HepG2 (cell line): ENCODE results near the gene PAN3. TPM values are rescaled to one million over a fixed set of nuclear protein-coding genes. Genes with fewer than 3 reads are reported as not detected.

Experiments
- ATAC-seq: fragments of 200-7000 bp; cut with Tn5 transposase; 3 replicates; pipeline ENCODE4 v1.9.1; 2020; ENCODE audit warnings: mild to moderate bottlenecking, moderate library complexity
- BruUV-seq: library from RNA; stranded (reverse); fragments of 400-500 nt; replicated peaks from 2 replicates; lab custom pipeline; 2021; lab: Mats Ljungman, UMichigan
- CTCF ChIA-PET: fragments of 300-600 bp; formaldehyde crosslinking; extraction: SDS; loops from one replicate; lab custom pipeline; 2021; ENCODE audit warnings: low total read pairs, inconsistent platforms, low intra/inter-chr PET ratio; lab: Yijun Ruan, JAX
- POLR2A ChIA-PET: fragments of 350-600 bp; sonication (Branson Sonifier 250); formaldehyde crosslinking; loops from one replicate; lab custom pipeline; 2020; ENCODE audit warnings: antibody characterized with exemption, inconsistent platforms; lab: Yijun Ruan, JAX
- DNase-seq: peaks from one replicate; pipeline ENCODE4 v3.0.0-alpha.2; 2015; ENCODE audit warnings: low spot score
- FAIRE-seq: peaks from 3 replicates; lab custom pipeline; 2011; peaks lifted over from hg19 to GRCh38; lab: Jason Lieb, UNC
- H2AFZ ChIP-seq: one replicate; pipeline ENCODE4 v1.6.1; 2011; ENCODE audit warnings: low read length, inconsistent platforms
- H3K27ac ChIP-seq: fragments of 300-600 bp; 3 replicates; pipeline ENCODE4 v1.8.0; 2011; ENCODE audit warnings: mixed run types, mild to moderate bottlenecking, mixed read lengths, low read length, inconsistent platforms; ENCODE audit not compliant: insufficient read depth; ENCODE audit errors: extremely low read length
- H3K27me3 ChIP-seq, 2 experiments: fragments of 200-600 bp in 1 of 2; 2 replicates in 1 of 2; 3 replicates in 1 of 2; pipeline versions ENCODE4 v1.6.0 to v1.8.0; 2011; ENCODE audit warnings: low read length in 2 of 2, mild to moderate bottlenecking in 2 of 2, moderate library complexity in 2 of 2, inconsistent platforms in 1 of 2; ENCODE audit not compliant: insufficient read depth in 2 of 2, control insufficient read depth in 1 of 2
- H3K36me3 ChIP-seq, 2 experiments: fragments of 200-600 bp in 1 of 2; replicated peaks in 1 of 2; 2 replicates in 1 of 2; 3 replicates in 1 of 2; pipeline versions ENCODE4 v1.5.1 to v1.8.0; 2011; ENCODE audit warnings: low read length in 2 of 2, inconsistent platforms in 1 of 2; ENCODE audit not compliant: insufficient read depth in 2 of 2, control insufficient read depth in 1 of 2
- H3K4me1 ChIP-seq: 2 replicates; pipeline ENCODE4 v1.5.1; 2012; ENCODE audit warnings: low read length, inconsistent platforms; ENCODE audit not compliant: insufficient read depth
- H3K4me2 ChIP-seq: 2 replicates; pipeline ENCODE4 v1.6.0; 2011; ENCODE audit warnings: low read depth, low read length, inconsistent platforms
- H3K4me3 ChIP-seq, 3 experiments: fragments of 200-600 bp in 1 of 3; sonication (generic), shearing (Covaris generic) in 1 of 3; replicated peaks in 1 of 3; 2 replicates each; pipeline ENCODE4 v1.5.1; 2011 to 2016; ENCODE audit warnings: low read length in 3 of 3, inconsistent platforms in 2 of 3, low read depth in 2 of 3, mild to moderate bottlenecking in 2 of 3, control low read depth in 1 of 3, mixed read lengths in 1 of 3; ENCODE audit not compliant: insufficient read depth in 1 of 3
- H3K79me2 ChIP-seq: one replicate; pipeline ENCODE4 v1.6.1; 2011; ENCODE audit warnings: low read length, inconsistent platforms; ENCODE audit not compliant: insufficient read depth
- H3K9ac ChIP-seq: 2 replicates; pipeline ENCODE4 v1.6.0; 2011; ENCODE audit warnings: mild to moderate bottlenecking, low read depth, low read length, inconsistent platforms; ENCODE audit not compliant: insufficient read depth
- H3K9me3 ChIP-seq: 2 replicates; pipeline ENCODE4 v1.5.1; 2012; ENCODE audit warnings: mild to moderate bottlenecking, low read length
- H4K20me1 ChIP-seq: 2 replicates; pipeline ENCODE4 v1.6.0; 2011; ENCODE audit warnings: inconsistent platforms, mild to moderate bottlenecking, low read length, moderate library complexity; ENCODE audit not compliant: insufficient read depth
- NR2F1 ChIP-seq, 2 experiments: fragments of 450-650 bp in 1 of 2; formaldehyde crosslinking in 1 of 2; IDR thresholded peaks; 2 replicates each; pipeline versions ENCODE4 v1.5.0 to v1.6.1; 2016 to 2020; ENCODE audit warnings: mild to moderate bottlenecking in 1 of 2, missing compliant biosample characterization in 1 of 2, missing genetic modification reagents in 1 of 2, moderate library complexity in 1 of 2
- PAWR ChIP-seq: sonication (generic); formaldehyde crosslinking; IDR thresholded peaks from 2 replicates; pipeline ENCODE4 v1.4.0; 2020; ENCODE audit warnings: missing genetic modification reagents, mild to moderate bottlenecking, borderline replicate concordance
- SMAD9 ChIP-seq: sonication (generic); formaldehyde crosslinking; IDR thresholded peaks from 2 replicates; pipeline ENCODE4 v1.5.1; 2020; ENCODE audit warnings: mild to moderate bottlenecking, missing genetic modification reagents
- U2AF1 ChIP-seq: fragments of 200-400 bp; formaldehyde crosslinking; optimal IDR thresholded peaks from 2 replicates; pipeline ENCODE3; 2017; ENCODE audit warnings: mild to moderate bottlenecking, low read depth, low read length
- ZNF646 ChIP-seq: sonication (generic); formaldehyde crosslinking; IDR thresholded peaks from 2 replicates; pipeline ENCODE4 v1.9.0; 2021; ENCODE audit warnings: mild to moderate bottlenecking, missing genetic modification reagents
- ZNF749 ChIP-seq: sonication (generic); formaldehyde crosslinking; IDR thresholded peaks from 2 replicates; pipeline ENCODE4 v1.8.0; 2022; ENCODE audit warnings: mild to moderate bottlenecking, missing genetic modification reagents, moderate library complexity, borderline replicate concordance
- WGBS: methylation state at CpG from one replicate; pipeline ENCODE4 v1.1.6; 2017; ENCODE audit warnings: low lambda C conversion rate; 5-methylcytosine and 5-hydroxymethylcytosine counted together
- in situ Hi-C: cut with HindIII; loops from 2 replicates; pipeline ENCODE4 v1.10.0; 2017; ENCODE audit warnings: low pct_unique_long_range_greater_than_20kb; ENCODE audit not compliant: extremely low pct_ligation_motif_present
- intact Hi-C: fragments of 100-400 bp; cut with micrococcal nuclease; formaldehyde crosslinking; loops from one replicate; pipeline ENCODE4 v1.10.0; 2022; ENCODE audit not compliant: unreplicated experiment
- polyA plus RNA-seq, 8 experiments: library from polyadenylated mRNA; depleted of rRNA in 3 of 8; stranded (reverse) in 7 of 8; unstranded in 1 of 8; fragments of >200 nt; fragmentation: Illumina TruSeq in 4 of 8; extraction: Trizol in 4 of 8; gene quantifications; 2 replicates each; pipeline versions ENCODE4 v1.2.1 to v1.2.3, GENCODE V29; 2011 to 2016; ENCODE audit warnings: low read depth in 4 of 8, missing spikeins in 1 of 8, mixed read lengths in 1 of 8; ENCODE audit not compliant: insufficient read depth in 1 of 8
- total RNA-seq, 5 experiments: library from RNA; depleted of rRNA; stranded (reverse); fragments of >200 nt; fragmentation: Illumina TruSeq; extraction: Trizol; gene quantifications; 2 replicates each; pipeline ENCODE4 v1.2.3, GENCODE V29; 2016; ENCODE audit warnings: low read depth in 1 of 5

The PAN3 gene
- total and polyA plus RNA-seq, 2 of the 13 experiments (the other 11 are each of a cell fraction or from before 2014, with no cell fraction given) = 9.7 to 10.6 TPM

GRCh38 chr13:28159057-28159456, 20.7 kb downstream of the PAN3 start:
- DNase-seq (no peak), ATAC-seq (no peak), FAIRE-seq (no peak)
- Histone ChIP-seq H3K9ac (no peak overlapping the region), H3K79me2 (peaks cover 34% of the 10 kb centered on the region), H3K4me2 (no peak overlapping the region), H3K27me3 (no peaks in the 10 kb centered on the region), H4K20me1 (peaks cover 28% of the 10 kb centered on the region), H3K36me3 (no peaks in the 10 kb centered on the region), H3K4me1 (peaks cover 12% of the 10 kb centered on the region), H2AFZ (no peak overlapping the region), H3K27ac (no peak overlapping the region), H3K9me3 (no peaks in the 10 kb centered on the region), H3K4me3 (no peak overlapping the region)
- in situ Hi-C loops (no loop called here), intact Hi-C loops (no loop called here)
- POLR2A ChIA-PET = no interaction called here
- CTCF ChIA-PET = no interaction called here
- 99% methylated on average over 4 of the region's 4 CpGs for WGBS
- BruUV-seq = no TSS peak
- TF ChIP-seq ZNF749 (CRISPR knock-in tag) = no peak
- no peak for TF ChIP-seq PAWR (CRISPR knock-in tag)
- TF ChIP-seq NR2F1 (CRISPR knock-in tag; IDR thresholded peaks at IDR 0.05) = no peak
- TF ChIP-seq ZNF646 = no peak
- TF ChIP-seq U2AF1 = no peak
- no peak for TF ChIP-seq SMAD9 (CRISPR knock-in tag)
